IPS DF 19.7 (cell line): ENCODE data around the gene NSDHL.
"Not testable (repeated sequence)": the region's sequence is repeated elsewhere in the genome, so short reads cannot be mapped to it uniquely, and the experiment has no call there.

ENCODE experiments used
- DNase-seq: peaks from one replicate; pipeline ENCODE4 v3.0.0-alpha.2; 2013; ENCODE audit warnings: low read depth, low spot score

NSDHL gene

GRCh38 chrX:152893980-152894610 is 63.2 kb downstream of the NSDHL start:
- DNase-seq: no peak

- no peak for DNase-seq
Measured at GRCh38 chrX:152895121-152895520, 64.3 kb downstream of the NSDHL start.

GRCh38 chrX:152895724-152896420 is 65.0 kb downstream of the NSDHL start:
- DNase-seq: no peak

- no peak for DNase-seq
Measured at GRCh38 chrX:152896450-152896849, 65.6 kb downstream of the NSDHL start.

- no peak for DNase-seq
Measured at GRCh38 chrX:152897222-152898131, 66.6 kb downstream of the NSDHL start, which contains the start of gene ZNF185. ZNF185 (plus strand) TSS chrX:152898067; CDS start chrX:152914490, 16,423 bp downstream.

GRCh38 chrX:152898442-152898841 is 67.6 kb downstream of the NSDHL start:
- DNase-seq: no peak

- DNase-seq: no peak
Measured at GRCh38 chrX:152899111-152899873, 68.4 kb downstream of the NSDHL start.

GRCh38 chrX:152899874-152900719 is 69.2 kb downstream of the NSDHL start:
- no peak for DNase-seq

- DNase-seq: no peak
Measured at GRCh38 chrX:152900937-152901445, 70.1 kb downstream of the NSDHL start.

GRCh38 chrX:152901816-152902501 is 71.1 kb downstream of the NSDHL start:
- no peak for DNase-seq

GRCh38 chrX:152902502-152902820 is 71.6 kb downstream of the NSDHL start:
- DNase-seq: no peak

GRCh38 chrX:152903589-152903988 is 72.7 kb downstream of the NSDHL start:
- no peak for DNase-seq

GRCh38 chrX:152904151-152905080 is 73.6 kb downstream of the NSDHL start:
- no peak for DNase-seq

GRCh38 chrX:152905081-152905420 is 74.2 kb downstream of the NSDHL start:
- no peak for DNase-seq

- DNase-seq: no peak
Measured at GRCh38 chrX:152907084-152907651, 76.3 kb downstream of the NSDHL start.

GRCh38 chrX:152908486-152908885 is 77.6 kb downstream of the NSDHL start:
- DNase-seq: no peak

GRCh38 chrX:152910018-152910417 is 79.2 kb downstream of the NSDHL start:
- not testable (repeated sequence) for DNase-seq

GRCh38 chrX:152912106-152912505 is 81.2 kb downstream of the NSDHL start:
- no peak for DNase-seq

- DNase-seq: no peak
Measured at GRCh38 chrX:152912641-152913040, 81.8 kb downstream of the NSDHL start.
